ENCODE data around the gene URI1. TPM values are rescaled to one million over a fixed set of nuclear protein-coding genes. Genes with fewer than 3 reads are reported as not detected.
A peak's percentile ranks its signal among the peaks of the same experiment; 100 is the strongest.

URI1 gene
- total RNA-seq, 2 donors from 2014 or later = 49.6 to 59.7 TPM

- H3K9me3 Mint-ChIP-seq = no peaks in the 10 kb centered on the region
- 79 to 92% methylated on average over 4 of the region's 4 CpGs for WGBS, 2 experiments (ENCODE audit: insufficient coverage in 1 of 2, insufficient read length in 1 of 2)
- no peak overlapping the region for H3K4me3 Mint-ChIP-seq
- TF ChIP-seq CTCF (conservative IDR thresholded peaks at IDR 0.05) = peak; percentile 22
- no peak for DNase-seq
- H3K4me3 ChIP-seq (ENCODE audit: low read length) = no peak overlapping the region
- H3K27ac Mint-ChIP-seq = no peak overlapping the region
- H3K4me1 Mint-ChIP-seq = peaks cover 1% of the 10 kb centered on the region
- H3K9ac ChIP-seq (ENCODE audit: extremely low read depth, low read length, poor library complexity, severe bottlenecking) = no peak overlapping the region
- H3K36me3 ChIP-seq (ENCODE audit: control insufficient read depth, insufficient read depth, low read length) = no peaks in the 10 kb centered on the region
- no peaks in the 10 kb centered on the region for H3K36me3 Mint-ChIP-seq (ENCODE audit: low read depth)
- H3K27me3 Mint-ChIP-seq (ENCODE audit: insufficient read depth) = peaks cover 1% of the 10 kb centered on the region
- no peaks in the 10 kb centered on the region for H3K4me1 ChIP-seq (ENCODE audit: control insufficient read depth, insufficient read depth, low read length)
- no peaks in the 10 kb centered on the region for H3K9me3 ChIP-seq (ENCODE audit: control insufficient read depth, low read length)
- H3K27me3 ChIP-seq (ENCODE audit: control insufficient read depth, insufficient read depth, low read length, poor library complexity, severe bottlenecking) = no peaks in the 10 kb centered on the region
- H3K27ac ChIP-seq (ENCODE audit: low read depth, low read length) = no peak overlapping the region
Measured at GRCh38 chr19:29923653-29924052, 18.4 kb upstream of the URI1 start.

GRCh38 chr19:29926031-29926430 lies 16.0 kb upstream of the URI1 start:
- H3K9me3 Mint-ChIP-seq = no peaks in the 10 kb centered on the region
- H3K4me3 ChIP-seq (ENCODE audit: low read length) = no peak overlapping the region
- H3K4me3 Mint-ChIP-seq = no peak overlapping the region
- H3K4me1 Mint-ChIP-seq = peaks cover 1% of the 10 kb centered on the region
- no peak for DNase-seq
- no peaks in the 10 kb centered on the region for H3K9me3 ChIP-seq (ENCODE audit: control insufficient read depth, low read length)
- H3K36me3 Mint-ChIP-seq (ENCODE audit: low read depth) = no peaks in the 10 kb centered on the region
- no peaks in the 10 kb centered on the region for H3K27me3 Mint-ChIP-seq (ENCODE audit: insufficient read depth)
- no peak overlapping the region for H3K9ac ChIP-seq (ENCODE audit: extremely low read depth, low read length, poor library complexity, severe bottlenecking)
- WGBS, 2 experiments (ENCODE audit: insufficient coverage in 1 of 2, insufficient read length in 1 of 2) = 82% methylated on average over 1 of the region's 1 CpG; no CpG with 5 or more reads in 1 of the 2 experiments
- H3K27ac Mint-ChIP-seq = no peak overlapping the region
- H3K4me1 ChIP-seq (ENCODE audit: control insufficient read depth, insufficient read depth, low read length) = no peaks in the 10 kb centered on the region
- H3K27ac ChIP-seq (ENCODE audit: low read depth, low read length) = no peak overlapping the region
- H3K36me3 ChIP-seq (ENCODE audit: control insufficient read depth, insufficient read depth, low read length) = no peaks in the 10 kb centered on the region
- no peaks in the 10 kb centered on the region for H3K27me3 ChIP-seq (ENCODE audit: control insufficient read depth, insufficient read depth, low read length, poor library complexity, severe bottlenecking)
- TF ChIP-seq CTCF (conservative IDR thresholded peaks at IDR 0.05) = no peak

- H3K9me3 Mint-ChIP-seq = no peaks in the 10 kb centered on the region
- WGBS, 2 experiments (ENCODE audit: insufficient coverage in 1 of 2, insufficient read length in 1 of 2) = 75 to 86% methylated on average over 2 to 5 of the region's 5 CpGs
- no peaks in the 10 kb centered on the region for H3K27me3 Mint-ChIP-seq (ENCODE audit: insufficient read depth)
- DNase-seq = peak; percentile 29
- no peaks in the 10 kb centered on the region for H3K36me3 ChIP-seq (ENCODE audit: control insufficient read depth, insufficient read depth, low read length)
- no peak overlapping the region for H3K4me3 ChIP-seq (ENCODE audit: low read length)
- peaks cover 1% of the 10 kb centered on the region for H3K4me1 Mint-ChIP-seq
- TF ChIP-seq CTCF (conservative IDR thresholded peaks at IDR 0.05) = no peak
- no peak overlapping the region for H3K4me3 Mint-ChIP-seq
- H3K9ac ChIP-seq (ENCODE audit: extremely low read depth, low read length, poor library complexity, severe bottlenecking) = no peak overlapping the region
- no peaks in the 10 kb centered on the region for H3K27me3 ChIP-seq (ENCODE audit: control insufficient read depth, insufficient read depth, low read length, poor library complexity, severe bottlenecking)
- H3K9me3 ChIP-seq (ENCODE audit: control insufficient read depth, low read length) = no peaks in the 10 kb centered on the region
- no peak overlapping the region for H3K27ac ChIP-seq (ENCODE audit: low read depth, low read length)
- no peaks in the 10 kb centered on the region for H3K36me3 Mint-ChIP-seq (ENCODE audit: low read depth)
- no peak overlapping the region for H3K27ac Mint-ChIP-seq
- H3K4me1 ChIP-seq (ENCODE audit: control insufficient read depth, insufficient read depth, low read length) = no peaks in the 10 kb centered on the region
Measured at GRCh38 chr19:29926801-29927200, 15.2 kb upstream of the URI1 start.

All from endodermal cell (in vitro differentiated cells).